Measurements from ENCODE around the gene POLR3K.

DNA sequence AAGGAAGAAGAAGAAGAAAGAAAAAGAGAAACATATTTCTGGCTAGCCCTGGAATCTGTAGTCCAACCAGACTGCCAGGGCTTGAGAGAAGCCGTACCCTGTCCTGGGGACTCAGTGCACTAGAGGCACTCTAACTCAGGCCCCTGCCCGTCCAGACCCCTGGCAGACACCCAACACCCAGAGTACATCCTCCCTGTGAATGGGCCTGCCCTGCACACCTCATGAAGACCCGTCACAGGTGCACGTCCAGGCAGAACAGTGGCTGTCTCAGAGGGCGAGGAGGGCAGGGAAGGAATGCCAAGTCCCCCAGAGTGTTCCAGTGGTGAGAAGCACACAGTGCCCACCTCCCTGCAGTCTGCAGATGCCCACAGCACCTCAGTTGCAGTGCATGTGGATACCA is 47.6 kb upstream of the POLR3K start:
- TF ChIP-seq, protein P1, sequence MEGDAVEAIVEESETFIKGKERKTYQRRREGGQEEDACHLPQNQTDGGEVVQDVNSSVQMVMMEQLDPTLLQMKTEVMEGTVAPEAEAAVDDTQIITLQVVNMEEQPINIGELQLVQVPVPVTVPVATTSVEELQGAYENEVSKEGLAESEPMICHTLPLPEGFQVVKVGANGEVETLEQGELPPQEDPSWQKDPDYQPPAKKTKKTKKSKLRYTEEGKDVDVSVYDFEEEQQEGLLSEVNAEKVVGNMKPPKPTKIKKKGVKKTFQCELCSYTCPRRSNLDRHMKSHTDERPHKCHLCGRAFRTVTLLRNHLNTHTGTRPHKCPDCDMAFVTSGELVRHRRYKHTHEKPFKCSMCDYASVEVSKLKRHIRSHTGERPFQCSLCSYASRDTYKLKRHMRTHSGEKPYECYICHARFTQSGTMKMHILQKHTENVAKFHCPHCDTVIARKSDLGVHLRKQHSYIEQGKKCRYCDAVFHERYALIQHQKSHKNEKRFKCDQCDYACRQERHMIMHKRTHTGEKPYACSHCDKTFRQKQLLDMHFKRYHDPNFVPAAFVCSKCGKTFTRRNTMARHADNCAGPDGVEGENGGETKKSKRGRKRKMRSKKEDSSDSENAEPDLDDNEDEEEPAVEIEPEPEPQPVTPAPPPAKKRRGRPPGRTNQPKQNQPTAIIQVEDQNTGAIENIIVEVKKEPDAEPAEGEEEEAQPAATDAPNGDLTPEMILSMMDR (IDR thresholded peaks at IDR 0.05; ENCODE audit: borderline replicate concordance, extremely low read depth, low read length, poor library complexity, severe bottlenecking), result no peak
- TF ChIP-seq EZH2 (IDR thresholded peaks at IDR 0.05; ENCODE audit: borderline replicate concordance, low read depth, low read length, severe bottlenecking), result no peak
